SK-N-SH (cell line): Measurements from ENCODE around the gene WDR41. TPM values are rescaled to one million over a fixed set of nuclear protein-coding genes. Genes with fewer than 3 reads are reported as not detected.

Experiments used
- CTCF ChIA-PET: fragments of 300-600, 350-600 bp; formaldehyde crosslinking; extraction: SDS; loops from one replicate; lab custom pipeline; 2021; lab: Yijun Ruan, JAX
- POLR2A ChIA-PET: fragments of 350-600 bp; sonication (Branson Sonifier 250); formaldehyde crosslinking; extraction: SDS; loops from one replicate; lab custom pipeline; 2020; ENCODE audit warnings: antibody characterized with exemption, inconsistent platforms; lab: Yijun Ruan, JAX
- DNase-seq: peaks from one replicate; pipeline ENCODE4 v3.0.0; 2012
- H2AFZ ChIP-seq: fragments of 200-600 bp; sonication (generic); 2 replicates; pipeline ENCODE4 v1.8.1; 2016; ENCODE audit warnings: antibody characterized with exemption, mild to moderate bottlenecking, low read depth
- H3F3A ChIP-seq: fragments of 200-600 bp; sonication (generic); replicated peaks from 2 replicates; pipeline ENCODE3; 2016; ENCODE audit warnings: antibody characterized with exemption, mild to moderate bottlenecking; ENCODE audit not compliant: insufficient read depth
- H3K27ac ChIP-seq, 2 experiments: fragments of 200-500 bp in 1 of 2; fragments of 200-600 bp in 1 of 2; sonication (Bioruptor generic) in 1 of 2; sonication (generic), shearing (Covaris generic) in 1 of 2; 2 replicates each; pipeline versions ENCODE4 v1.5.1 to v1.6.1; 2014 to 2016; ENCODE audit warnings: low read depth in 2 of 2, inconsistent platforms in 1 of 2, low read length in 1 of 2, mild to moderate bottlenecking in 1 of 2, mixed read lengths in 1 of 2
- H3K27me3 ChIP-seq: fragments of 200-600 bp; sonication (generic), shearing (Covaris generic); 2 replicates; pipeline ENCODE4 v1.6.1; 2016; ENCODE audit warnings: mixed run types; ENCODE audit not compliant: insufficient read depth
- H3K36me3 ChIP-seq, 2 experiments: fragments of 200-500 bp in 1 of 2; fragments of 200-600 bp in 1 of 2; sonication (Bioruptor generic) in 1 of 2; sonication (generic) in 1 of 2; replicated peaks in 1 of 2; 2 replicates each; pipeline versions ENCODE3 to v1.5.1; 2014 to 2016; ENCODE audit warnings: low read length in 1 of 2, mild to moderate bottlenecking in 1 of 2; ENCODE audit not compliant: insufficient read depth in 2 of 2, control insufficient read depth in 1 of 2
- H3K4me1 ChIP-seq, 2 experiments: fragments of 200-500 bp in 1 of 2; fragments of 200-600 bp in 1 of 2; sonication (Bioruptor generic) in 1 of 2; sonication (generic), shearing (Covaris generic) in 1 of 2; 2 replicates each; pipeline versions ENCODE4 v1.5.1 to v1.6.1; 2014 to 2016; ENCODE audit warnings: low read depth in 1 of 2, low read length in 1 of 2, mixed run types in 1 of 2; ENCODE audit not compliant: insufficient read depth in 2 of 2, control insufficient read depth in 1 of 2
- H3K4me2 ChIP-seq: fragments of 200-600 bp; sonication (generic), shearing (Covaris generic); 2 replicates; pipeline ENCODE4 v1.6.1; 2017; ENCODE audit warnings: mixed run types
- H3K4me3 ChIP-seq, 2 experiments: fragments of 200-500 bp in 1 of 2; fragments of 200-600 bp in 1 of 2; sonication (Bioruptor generic) in 1 of 2; sonication (generic), shearing (Covaris generic) in 1 of 2; 2 replicates each; pipeline versions ENCODE4 v1.5.1 to v1.8.1; 2014 to 2016; ENCODE audit warnings: low read depth in 2 of 2, inconsistent platforms in 1 of 2, low read length in 1 of 2, mild to moderate bottlenecking in 1 of 2, mixed read lengths in 1 of 2, moderate library complexity in 1 of 2
- H3K79me2 ChIP-seq: fragments of 200-600 bp; sonication (generic); 2 replicates; pipeline ENCODE4 v1.8.1; 2017; ENCODE audit warnings: mild to moderate bottlenecking; ENCODE audit not compliant: insufficient read depth
- H3K9ac ChIP-seq: fragments of 200-600 bp; sonication (generic); 2 replicates; pipeline ENCODE4 v1.6.1; 2017; ENCODE audit warnings: mixed run types
- H3K9me2 ChIP-seq: fragments of 200-600 bp; sonication (generic); 2 replicates; pipeline ENCODE4 v1.6.1; 2017; ENCODE audit warnings: mixed run types
- H3K9me3 ChIP-seq: fragments of 200-600 bp; sonication (generic); 2 replicates; pipeline ENCODE4 v1.6.1; 2017; ENCODE audit warnings: mixed run types, mild to moderate bottlenecking, moderate library complexity
- H4K20me1 ChIP-seq: fragments of 200-600 bp; sonication (generic); 2 replicates; pipeline ENCODE4 v1.6.1; 2017; ENCODE audit warnings: mild to moderate bottlenecking, mixed run types; ENCODE audit not compliant: insufficient read depth
- CHD2 ChIP-seq: fragments of 150-350 bp; IDR thresholded peaks from 2 replicates; pipeline ENCODE4 v1.6.1; 2018; ENCODE audit warnings: low read length; ENCODE audit not compliant: partially characterized antibody
- CTCF ChIP-seq: fragments of 200-600 bp; sonication (generic); IDR thresholded peaks from 2 replicates; pipeline ENCODE4 v1.6.1; 2017; ENCODE audit warnings: antibody characterized with exemption, mild to moderate bottlenecking, moderate library complexity
- ELF1 ChIP-seq: IDR thresholded peaks from 2 replicates; pipeline ENCODE4 v1.4.0; 2012
- EP300 ChIP-seq, 2 experiments: IDR thresholded peaks; 2 replicates each; pipeline versions ENCODE4 v1.4.0 to v1.6.1; 2012; ENCODE audit warnings: borderline replicate concordance in 1 of 2, low read depth in 1 of 2, low read length in 1 of 2
- EZH2phosphoT487 ChIP-seq: fragments of 200-600 bp; sonication (generic); IDR thresholded peaks from 2 replicates; pipeline ENCODE4 v1.6.1; 2017; ENCODE audit warnings: low read depth, mixed run types, mild to moderate bottlenecking, antibody characterized with exemption, moderate library complexity, borderline replicate concordance
- FOXJ3 ChIP-seq: sonication (generic); formaldehyde crosslinking; IDR thresholded peaks from 2 replicates; pipeline ENCODE4 v1.5.1; 2020; ENCODE audit warnings: mild to moderate bottlenecking, missing genetic modification reagents
- FOXM1 ChIP-seq: IDR thresholded peaks from 2 replicates; pipeline ENCODE4 v1.4.0; 2012; ENCODE audit warnings: low read depth, mild to moderate bottlenecking
- GATA2 ChIP-seq: sonication (generic); formaldehyde crosslinking; IDR thresholded peaks from 2 replicates; pipeline ENCODE4 v1.5.0; 2020; ENCODE audit warnings: mild to moderate bottlenecking, missing genetic modification reagents
- MAX ChIP-seq: IDR thresholded peaks from 2 replicates; pipeline ENCODE4 v1.4.0; 2012; ENCODE audit warnings: low read depth
- MXI1 ChIP-seq: IDR thresholded peaks from 2 replicates; pipeline ENCODE4 v1.6.1; 2012; ENCODE audit warnings: mild to moderate bottlenecking, low read depth, low read length, improper control_type of control experiment
- NFIC ChIP-seq: IDR thresholded peaks from 2 replicates; pipeline ENCODE4 v1.4.0; 2012; ENCODE audit warnings: borderline replicate concordance
- NRF1 ChIP-seq: IDR thresholded peaks from 2 replicates; pipeline ENCODE4 v1.6.1; 2012; ENCODE audit warnings: low read depth, mild to moderate bottlenecking, low read length
- PBX3 ChIP-seq: IDR thresholded peaks from 2 replicates; pipeline ENCODE4; 2012
- POLR2AphosphoS5 ChIP-seq: IDR thresholded peaks from 2 replicates; pipeline ENCODE4 v1.6.1; 2012; ENCODE audit warnings: low read depth, low read length
- RAD21 ChIP-seq: IDR thresholded peaks from 2 replicates; pipeline ENCODE4 v1.6.1; 2012; ENCODE audit warnings: mild to moderate bottlenecking, low read length
- RXRA ChIP-seq: IDR thresholded peaks from 2 replicates; pipeline ENCODE4 v1.4.0; 2012; ENCODE audit warnings: low read depth, mild to moderate bottlenecking, borderline replicate concordance
- SIN3A ChIP-seq: IDR thresholded peaks from 2 replicates; pipeline ENCODE4 v1.6.1; 2012; ENCODE audit warnings: low read depth, mild to moderate bottlenecking, low read length, moderate library complexity, borderline replicate concordance
- USF1 ChIP-seq: IDR thresholded peaks from 2 replicates; pipeline ENCODE4 v1.4.0; 2012; ENCODE audit warnings: low read depth, borderline replicate concordance
- USF2 ChIP-seq: fragments of 150-350 bp; IDR thresholded peaks from 2 replicates; pipeline ENCODE4 v1.6.1; 2017; ENCODE audit warnings: antibody characterized with exemption, low read length, low read depth, borderline replicate concordance
- ZBTB33 ChIP-seq: IDR thresholded peaks from 2 replicates; pipeline ENCODE4 v1.4.0; 2012; ENCODE audit warnings: low read depth, borderline replicate concordance
- WGBS: methylation state at CpG from one replicate; pipeline ENCODE4 v1.1.6; 2017; ENCODE audit warnings: low lambda C conversion rate; 5-methylcytosine and 5-hydroxymethylcytosine counted together
- polyA plus RNA-seq, 3 experiments: library from polyadenylated mRNA; depleted of rRNA; stranded (reverse); fragments of >200 nt; gene quantifications; 2 replicates each; pipeline ENCODE4 v1.2.3, GENCODE V29; 2012

The WDR41 gene
- polyA plus RNA-seq, 1 of the 3 experiments (the other 2 are of a cell fraction), result 17.2 TPM

- H3K9me2 ChIP-seq, result no peaks in the 10 kb centered on the region
- POLR2A ChIA-PET, result no interaction called here
- no peaks in the 10 kb centered on the region for H3K79me2 ChIP-seq
Measured at GRCh38 chr5:77461287-77461686, 30.8 kb downstream of the WDR41 start.

More at GRCh38 chr5:77461287-77461686, 30.8 kb downstream of the WDR41 start:
- no peaks in the 10 kb centered on the region for H4K20me1 ChIP-seq
- H3K9ac ChIP-seq, result no peak overlapping the region
- peaks cover 2 to 19% of the 10 kb centered on the region in 2 experiments for H3K36me3 ChIP-seq
- H3K27me3 ChIP-seq, result no peaks in the 10 kb centered on the region
- no peak for DNase-seq
- H3K27ac ChIP-seq, result no peak overlapping the region
- H3F3A ChIP-seq, result peaks cover 5% of the 10 kb centered on the region
- no peak overlapping the region for H2AFZ ChIP-seq
- no peak overlapping the region for H3K4me3 ChIP-seq
- H3K9me3 ChIP-seq, result no peaks in the 10 kb centered on the region
- WGBS, result 93% methylated on average over 5 of the region's 5 CpGs
- H3K4me1 ChIP-seq, result no peaks in the 10 kb centered on the region; a peak in 2 of 4 replicates
- no peak overlapping the region for H3K4me2 ChIP-seq
- TF ChIP-seq FOXJ3 (CRISPR knock-in tag), result no peak
- TF ChIP-seq USF2, result no peak
- TF ChIP-seq EP300 (IDR thresholded peaks at IDR 0.05; ENCODE audit: borderline replicate concordance in 1 of 2, low read depth in 1 of 2, low read length in 1 of 2), result no peak
- TF ChIP-seq RAD21, result no peak
- TF ChIP-seq MAX, result no peak
- no peak for TF ChIP-seq EZH2phosphoT487
- TF ChIP-seq ELF1, result no peak
- TF ChIP-seq GATA2 (CRISPR knock-in tag), result no peak
- no peak for TF ChIP-seq CTCF
- TF ChIP-seq MXI1, result no peak
- TF ChIP-seq USF1, result no peak
- TF ChIP-seq NRF1, result no peak
- no peak for TF ChIP-seq POLR2AphosphoS5
- TF ChIP-seq SIN3A, result no peak
- TF ChIP-seq ZBTB33, result no peak
- no peak for TF ChIP-seq CHD2
- no peak for TF ChIP-seq NFIC
- TF ChIP-seq RXRA, result no peak
- no peak for TF ChIP-seq PBX3
- no peak for TF ChIP-seq FOXM1
- TF ChIP-seq, all 33 proteins: peak for 0
- CTCF ChIA-PET, result no interaction called here
